HepG2 (cell line): Measurements from ENCODE around the gene RPL26. TPM values are rescaled to one million over a fixed set of nuclear protein-coding genes. Genes with fewer than 3 reads are reported as not detected.
A peak's percentile ranks its signal among the peaks of the same experiment; 100 is the strongest.

Experiments used
- ATAC-seq: fragments of 200-7000 bp; cut with Tn5 transposase; 3 replicates; pipeline ENCODE4 v1.9.1; 2020; ENCODE audit warnings: mild to moderate bottlenecking, moderate library complexity
- BruUV-seq: library from RNA; stranded (reverse); fragments of 400-500 nt; replicated peaks from 2 replicates; lab custom pipeline; 2021; lab: Mats Ljungman, UMichigan
- CTCF ChIA-PET: fragments of 300-600 bp; formaldehyde crosslinking; extraction: SDS; loops from one replicate; lab custom pipeline; 2021; ENCODE audit warnings: low total read pairs, inconsistent platforms, low intra/inter-chr PET ratio; lab: Yijun Ruan, JAX
- POLR2A ChIA-PET: fragments of 350-600 bp; sonication (Branson Sonifier 250); formaldehyde crosslinking; loops from one replicate; lab custom pipeline; 2020; ENCODE audit warnings: antibody characterized with exemption, inconsistent platforms; lab: Yijun Ruan, JAX
- DNase-seq: peaks from one replicate; pipeline ENCODE4 v3.0.0-alpha.2; 2015; ENCODE audit warnings: low spot score
- FAIRE-seq: peaks from 3 replicates; lab custom pipeline; 2011; peaks lifted over from hg19 to GRCh38; lab: Jason Lieb, UNC
- H2AFZ ChIP-seq: one replicate; pipeline ENCODE4 v1.6.1; 2011; ENCODE audit warnings: low read length, inconsistent platforms
- H3K27ac ChIP-seq: fragments of 300-600 bp; 3 replicates; pipeline ENCODE4 v1.8.0; 2011; ENCODE audit warnings: mixed run types, mild to moderate bottlenecking, mixed read lengths, low read length, inconsistent platforms; ENCODE audit not compliant: insufficient read depth; ENCODE audit errors: extremely low read length
- H3K27me3 ChIP-seq, 2 experiments: fragments of 200-600 bp in 1 of 2; 2 replicates in 1 of 2; 3 replicates in 1 of 2; pipeline versions ENCODE4 v1.6.0 to v1.8.0; 2011; ENCODE audit warnings: low read length in 2 of 2, mild to moderate bottlenecking in 2 of 2, moderate library complexity in 2 of 2, inconsistent platforms in 1 of 2; ENCODE audit not compliant: insufficient read depth in 2 of 2, control insufficient read depth in 1 of 2
- H3K36me3 ChIP-seq, 2 experiments: fragments of 200-600 bp in 1 of 2; replicated peaks in 1 of 2; 2 replicates in 1 of 2; 3 replicates in 1 of 2; pipeline versions ENCODE4 v1.5.1 to v1.8.0; 2011; ENCODE audit warnings: low read length in 2 of 2, inconsistent platforms in 1 of 2; ENCODE audit not compliant: insufficient read depth in 2 of 2, control insufficient read depth in 1 of 2
- H3K4me1 ChIP-seq: 2 replicates; pipeline ENCODE4 v1.5.1; 2012; ENCODE audit warnings: low read length, inconsistent platforms; ENCODE audit not compliant: insufficient read depth
- H3K4me2 ChIP-seq: 2 replicates; pipeline ENCODE4 v1.6.0; 2011; ENCODE audit warnings: low read depth, low read length, inconsistent platforms
- H3K4me3 ChIP-seq, 3 experiments: fragments of 200-600 bp in 1 of 3; sonication (generic), shearing (Covaris generic) in 1 of 3; replicated peaks in 1 of 3; 2 replicates each; pipeline ENCODE4 v1.5.1; 2011 to 2016; ENCODE audit warnings: low read length in 3 of 3, inconsistent platforms in 2 of 3, low read depth in 2 of 3, mild to moderate bottlenecking in 2 of 3, control low read depth in 1 of 3, mixed read lengths in 1 of 3; ENCODE audit not compliant: insufficient read depth in 1 of 3
- H3K79me2 ChIP-seq: one replicate; pipeline ENCODE4 v1.6.1; 2011; ENCODE audit warnings: low read length, inconsistent platforms; ENCODE audit not compliant: insufficient read depth
- H3K9ac ChIP-seq: 2 replicates; pipeline ENCODE4 v1.6.0; 2011; ENCODE audit warnings: mild to moderate bottlenecking, low read depth, low read length, inconsistent platforms; ENCODE audit not compliant: insufficient read depth
- H3K9me3 ChIP-seq: 2 replicates; pipeline ENCODE4 v1.5.1; 2012; ENCODE audit warnings: mild to moderate bottlenecking, low read length
- H4K20me1 ChIP-seq: 2 replicates; pipeline ENCODE4 v1.6.0; 2011; ENCODE audit warnings: inconsistent platforms, mild to moderate bottlenecking, low read length, moderate library complexity; ENCODE audit not compliant: insufficient read depth
- FOSL2 ChIP-seq: sonication (generic); formaldehyde crosslinking; IDR thresholded peaks from 2 replicates; pipeline ENCODE4 v1.4.0; 2020; ENCODE audit warnings: missing genetic modification reagents
- GABPA ChIP-seq, 2 experiments: IDR thresholded peaks; 2 replicates each; pipeline ENCODE4 v1.6.1; 2011 to 2016; ENCODE audit warnings: low read depth in 2 of 2, low read length in 1 of 2, missing biosample characterization in 1 of 2, missing genetic modification characterization in 1 of 2
- RAD51 ChIP-seq: fragments of 450-650 bp; IDR thresholded peaks from 2 replicates; pipeline ENCODE4 v1.6.1; 2016; ENCODE audit warnings: borderline replicate concordance
- TGIF2 ChIP-seq: IDR thresholded peaks from 2 replicates; pipeline ENCODE4 v1.6.1; 2016; ENCODE audit warnings: control low read depth, missing compliant biosample characterization
- ZNF597 ChIP-seq: sonication (generic); formaldehyde crosslinking; IDR thresholded peaks from 2 replicates; pipeline ENCODE4 v1.5.0; 2020; ENCODE audit warnings: missing genetic modification reagents
- ZNF619 ChIP-seq: sonication (generic); formaldehyde crosslinking; IDR thresholded peaks from 2 replicates; pipeline ENCODE4 v1.4.0; 2020; ENCODE audit warnings: mild to moderate bottlenecking, missing genetic modification reagents
- WGBS: methylation state at CpG from one replicate; pipeline ENCODE4 v1.1.6; 2017; ENCODE audit warnings: low lambda C conversion rate; 5-methylcytosine and 5-hydroxymethylcytosine counted together
- in situ Hi-C: cut with HindIII; loops from 2 replicates; pipeline ENCODE4 v1.10.0; 2017; ENCODE audit warnings: low pct_unique_long_range_greater_than_20kb; ENCODE audit not compliant: extremely low pct_ligation_motif_present
- intact Hi-C: fragments of 100-400 bp; cut with micrococcal nuclease; formaldehyde crosslinking; loops from one replicate; pipeline ENCODE4 v1.10.0; 2022; ENCODE audit not compliant: unreplicated experiment
- polyA plus RNA-seq, 8 experiments: library from polyadenylated mRNA; depleted of rRNA in 3 of 8; stranded (reverse) in 7 of 8; unstranded in 1 of 8; fragments of >200 nt; fragmentation: Illumina TruSeq in 4 of 8; extraction: Trizol in 4 of 8; gene quantifications; 2 replicates each; pipeline versions ENCODE4 v1.2.1 to v1.2.3, GENCODE V29; 2011 to 2016; ENCODE audit warnings: low read depth in 4 of 8, missing spikeins in 1 of 8, mixed read lengths in 1 of 8; ENCODE audit not compliant: insufficient read depth in 1 of 8
- total RNA-seq, 5 experiments: library from RNA; depleted of rRNA; stranded (reverse); fragments of >200 nt; fragmentation: Illumina TruSeq; extraction: Trizol; gene quantifications; 2 replicates each; pipeline ENCODE4 v1.2.3, GENCODE V29; 2016; ENCODE audit warnings: low read depth in 1 of 5
- TF ChIP-seq, protein P1 (sequence below): sonication (generic); formaldehyde crosslinking; IDR thresholded peaks from 2 replicates; pipeline ENCODE4 v1.4.0; 2020; ENCODE audit warnings: mild to moderate bottlenecking, missing genetic modification reagents

RPL26 gene
- total and polyA plus RNA-seq, 2 of the 13 experiments (the other 11 are each of a cell fraction or from before 2014, with no cell fraction given), result 2,817 to 3,529 TPM

- ChIA-PET CTCF (no interaction called here), POLR2A (no interaction called here)
- FAIRE-seq, result no peak
- Histone ChIP-seq H3K27me3 (no peaks in the 10 kb centered on the region), H3K27ac (no peak overlapping the region), H3K9me3 (no peaks in the 10 kb centered on the region), H2AFZ (no peak overlapping the region), H3K4me1 (peaks cover 17% of the 10 kb centered on the region), H3K4me3 (no peak overlapping the region), H3K79me2 (no peaks in the 10 kb centered on the region), H4K20me1 (no peaks in the 10 kb centered on the region), H3K9ac (no peak overlapping the region), H3K36me3 (no peaks in the 10 kb centered on the region), H3K4me2 (no peak overlapping the region)
- WGBS, result 69% methylated on average over 5 of the region's 5 CpGs
- no peak for DNase-seq
- intact Hi-C loops (no loop called here), in situ Hi-C loops (no loop called here)
- ATAC-seq, result no peak
- no peak for TF ChIP-seq TGIF2 (CRISPR knock-in tag)
- TF ChIP-seq FOSL2 (CRISPR knock-in tag), result peak; percentile 28; the same call in 1 of the 2 replicates
- no TSS peak for BruUV-seq
Observed at GRCh38 chr17:8359769-8360168, 23.2 kb downstream of the RPL26 start.

- Histone ChIP-seq H3K4me2 (no peak overlapping the region), H4K20me1 (no peaks in the 10 kb centered on the region), H2AFZ (no peak overlapping the region), H3K36me3 (no peaks in the 10 kb centered on the region), H3K27ac (no peak overlapping the region), H3K4me1 (peaks cover 17% of the 10 kb centered on the region), H3K9ac (no peak overlapping the region), H3K4me3 (no peak overlapping the region), H3K9me3 (no peaks in the 10 kb centered on the region), H3K79me2 (no peaks in the 10 kb centered on the region), H3K27me3 (peaks cover 0 to 5% of the 10 kb centered on the region in 2 experiments; a peak in 1 of 5 replicates)
- in situ Hi-C loops (no loop called here), intact Hi-C loops (no loop called here)
- ChIA-PET POLR2A (no interaction called here), CTCF (no interaction called here)
- TF ChIP-seq RAD51, result no peak
- TF ChIP-seq, protein P1, sequence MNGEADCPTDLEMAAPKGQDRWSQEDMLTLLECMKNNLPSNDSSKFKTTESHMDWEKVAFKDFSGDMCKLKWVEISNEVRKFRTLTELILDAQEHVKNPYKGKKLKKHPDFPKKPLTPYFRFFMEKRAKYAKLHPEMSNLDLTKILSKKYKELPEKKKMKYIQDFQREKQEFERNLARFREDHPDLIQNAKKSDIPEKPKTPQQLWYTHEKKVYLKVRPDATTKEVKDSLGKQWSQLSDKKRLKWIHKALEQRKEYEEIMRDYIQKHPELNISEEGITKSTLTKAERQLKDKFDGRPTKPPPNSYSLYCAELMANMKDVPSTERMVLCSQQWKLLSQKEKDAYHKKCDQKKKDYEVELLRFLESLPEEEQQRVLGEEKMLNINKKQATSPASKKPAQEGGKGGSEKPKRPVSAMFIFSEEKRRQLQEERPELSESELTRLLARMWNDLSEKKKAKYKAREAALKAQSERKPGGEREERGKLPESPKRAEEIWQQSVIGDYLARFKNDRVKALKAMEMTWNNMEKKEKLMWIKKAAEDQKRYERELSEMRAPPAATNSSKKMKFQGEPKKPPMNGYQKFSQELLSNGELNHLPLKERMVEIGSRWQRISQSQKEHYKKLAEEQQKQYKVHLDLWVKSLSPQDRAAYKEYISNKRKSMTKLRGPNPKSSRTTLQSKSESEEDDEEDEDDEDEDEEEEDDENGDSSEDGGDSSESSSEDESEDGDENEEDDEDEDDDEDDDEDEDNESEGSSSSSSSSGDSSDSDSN (CRISPR knock-in tag), result no peak
- no peak for TF ChIP-seq GABPA (IDR thresholded peaks at IDR 0.05; ENCODE audit: low read depth, low read length)
- TF ChIP-seq GABPA (CRISPR knock-in tag; IDR thresholded peaks at IDR 0.05; ENCODE audit: low read depth), result no peak
- TF ChIP-seq ZNF619 (CRISPR knock-in tag), result no peak
- TF ChIP-seq ZNF597 (CRISPR knock-in tag), result no peak
- ATAC-seq (no peak), DNase-seq (no peak), FAIRE-seq (no peak)
- BruUV-seq, result no TSS peak
- WGBS, result 69% methylated on average over 3 of the region's 3 CpGs
Observed at GRCh38 chr17:8357910-8358309, 25.1 kb downstream of the RPL26 start.
